DND-41 (cell line): ENCODE data around the gene QTRT2.

Source experiments
- ATAC-seq: fragments of 200-7000 bp; cut with Tn5 transposase; 3 replicates; pipeline ENCODE4 v1.9.1; 2021; ENCODE audit warnings: low read depth; ENCODE audit not compliant: insufficient read depth
- DNase-seq: peaks from one replicate; pipeline ENCODE4 v3.0.0-alpha.2; 2020
- H2AFZ ChIP-seq: 2 replicates; pipeline ENCODE4 v1.6.0; 2012; ENCODE audit warnings: low read depth, low read length
- H3K27ac ChIP-seq: 2 replicates; pipeline ENCODE4 v1.5.1; 2012; ENCODE audit warnings: low read length, inconsistent platforms
- H3K27me3 ChIP-seq: fragments of 200-600 bp; sonication (generic); 2 replicates; pipeline ENCODE4 v1.6.0; 2012; ENCODE audit warnings: low read length, mild to moderate bottlenecking, inconsistent platforms; ENCODE audit not compliant: insufficient read depth, poor library complexity
- H3K36me3 ChIP-seq: 2 replicates; pipeline ENCODE4 v1.5.1; 2012; ENCODE audit warnings: low read length, inconsistent platforms; ENCODE audit not compliant: insufficient read depth
- H3K4me1 ChIP-seq: 2 replicates; pipeline ENCODE4 v1.5.1; 2012; ENCODE audit warnings: mild to moderate bottlenecking, low read length; ENCODE audit not compliant: insufficient read depth
- H3K4me2 ChIP-seq: 2 replicates; pipeline ENCODE4 v1.6.0; 2012; ENCODE audit warnings: mild to moderate bottlenecking, moderate library complexity, low read length, inconsistent platforms; ENCODE audit not compliant: insufficient read depth
- H3K4me3 ChIP-seq, 2 experiments: fragments of 200-600 bp in 1 of 2; shearing (Covaris generic) in 1 of 2; 2 replicates each; pipeline ENCODE4 v1.5.1; 2012 to 2016; ENCODE audit warnings: inconsistent platforms in 2 of 2, low read length in 2 of 2, mild to moderate bottlenecking in 2 of 2, low read depth in 1 of 2, moderate library complexity in 1 of 2
- H3K79me2 ChIP-seq: 2 replicates; pipeline ENCODE4 v1.6.0; 2012; ENCODE audit warnings: low read length, inconsistent platforms; ENCODE audit not compliant: insufficient read depth
- H3K9ac ChIP-seq: 2 replicates; pipeline ENCODE4 v1.6.0; 2012; ENCODE audit warnings: low read depth, mild to moderate bottlenecking, inconsistent platforms, low read length, moderate library complexity
- H3K9me3 ChIP-seq: 2 replicates; pipeline ENCODE4 v1.5.1; 2012; ENCODE audit warnings: low read length, moderate library complexity, mild to moderate bottlenecking, inconsistent platforms; ENCODE audit not compliant: insufficient read depth, severe bottlenecking
- H4K20me1 ChIP-seq: 2 replicates; pipeline ENCODE4 v1.6.0; 2012; ENCODE audit warnings: low read length; ENCODE audit not compliant: insufficient read depth
- EZH2 ChIP-seq: IDR thresholded peaks from 3 replicates; pipeline ENCODE4 v1.6.1; 2012; ENCODE audit warnings: borderline replicate concordance, low read depth, mild to moderate bottlenecking, moderate library complexity, low read length, inconsistent platforms; ENCODE audit not compliant: severe bottlenecking
- TF ChIP-seq, protein P1 (sequence below): IDR thresholded peaks from 2 replicates; pipeline ENCODE4 v1.5.1; 2012; ENCODE audit warnings: borderline replicate concordance, low read length, moderate library complexity, mild to moderate bottlenecking; ENCODE audit not compliant: poor library complexity, severe bottlenecking; ENCODE audit errors: extremely low read depth

QTRT2 gene

GRCh38 chr3:114093596-114093995 is 37.1 kb downstream of the QTRT2 start:
- H3K4me1 ChIP-seq = no peaks in the 10 kb centered on the region
- no peak overlapping the region for H3K4me2 ChIP-seq
- no peak overlapping the region for H3K27ac ChIP-seq
- ATAC-seq (no peak), DNase-seq (no peak)
- H3K4me3 ChIP-seq = no peak overlapping the region
- no peaks in the 10 kb centered on the region for H3K79me2 ChIP-seq
- H3K27me3 ChIP-seq = no peaks in the 10 kb centered on the region
- TF ChIP-seq EZH2 = no peak
- TF ChIP-seq, protein P1, sequence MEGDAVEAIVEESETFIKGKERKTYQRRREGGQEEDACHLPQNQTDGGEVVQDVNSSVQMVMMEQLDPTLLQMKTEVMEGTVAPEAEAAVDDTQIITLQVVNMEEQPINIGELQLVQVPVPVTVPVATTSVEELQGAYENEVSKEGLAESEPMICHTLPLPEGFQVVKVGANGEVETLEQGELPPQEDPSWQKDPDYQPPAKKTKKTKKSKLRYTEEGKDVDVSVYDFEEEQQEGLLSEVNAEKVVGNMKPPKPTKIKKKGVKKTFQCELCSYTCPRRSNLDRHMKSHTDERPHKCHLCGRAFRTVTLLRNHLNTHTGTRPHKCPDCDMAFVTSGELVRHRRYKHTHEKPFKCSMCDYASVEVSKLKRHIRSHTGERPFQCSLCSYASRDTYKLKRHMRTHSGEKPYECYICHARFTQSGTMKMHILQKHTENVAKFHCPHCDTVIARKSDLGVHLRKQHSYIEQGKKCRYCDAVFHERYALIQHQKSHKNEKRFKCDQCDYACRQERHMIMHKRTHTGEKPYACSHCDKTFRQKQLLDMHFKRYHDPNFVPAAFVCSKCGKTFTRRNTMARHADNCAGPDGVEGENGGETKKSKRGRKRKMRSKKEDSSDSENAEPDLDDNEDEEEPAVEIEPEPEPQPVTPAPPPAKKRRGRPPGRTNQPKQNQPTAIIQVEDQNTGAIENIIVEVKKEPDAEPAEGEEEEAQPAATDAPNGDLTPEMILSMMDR = no peak
- no peak overlapping the region for H2AFZ ChIP-seq
- no peak overlapping the region for H3K9ac ChIP-seq
- no peaks in the 10 kb centered on the region for H3K36me3 ChIP-seq
- no peaks in the 10 kb centered on the region for H4K20me1 ChIP-seq
- H3K9me3 ChIP-seq = no peaks in the 10 kb centered on the region

- ATAC-seq (no peak), DNase-seq (no peak)
- Histone ChIP-seq H3K4me1 (no peaks in the 10 kb centered on the region), H3K79me2 (no peaks in the 10 kb centered on the region), H3K36me3 (no peaks in the 10 kb centered on the region), H3K9ac (no peak overlapping the region), H3K4me2 (no peak overlapping the region), H2AFZ (no peak overlapping the region), H3K27ac (no peak overlapping the region), H4K20me1 (no peaks in the 10 kb centered on the region), H3K27me3 (no peaks in the 10 kb centered on the region), H3K4me3 (no peak overlapping the region), H3K9me3 (no peaks in the 10 kb centered on the region)
- TF ChIP-seq, protein P1 = no peak
- no peak for TF ChIP-seq EZH2
Observed at GRCh38 chr3:114095796-114096195, 39.3 kb downstream of the QTRT2 start.

DNA sequence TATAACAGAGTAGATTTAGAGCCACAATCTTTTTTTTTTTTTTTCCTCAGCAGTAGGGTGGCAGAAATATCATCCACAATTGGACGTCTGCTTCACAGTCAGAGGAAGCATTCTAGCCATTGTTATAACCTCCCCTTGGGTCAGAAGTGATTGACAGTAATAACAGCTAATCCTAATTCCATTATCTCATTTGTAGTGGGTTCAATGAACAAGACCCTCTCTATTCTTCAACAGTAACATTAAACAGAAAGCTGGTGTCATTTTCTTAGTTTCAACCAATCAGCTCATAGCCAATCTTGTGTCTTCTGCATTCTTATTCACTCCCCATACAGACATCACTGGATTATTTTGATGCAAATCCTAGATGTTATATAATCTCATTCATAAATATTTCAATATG is 44.6 kb downstream of the QTRT2 start:
- H3K79me2 ChIP-seq = no peaks in the 10 kb centered on the region
- no peaks in the 10 kb centered on the region for H3K4me1 ChIP-seq
- H3K36me3 ChIP-seq = no peaks in the 10 kb centered on the region
- H3K9me3 ChIP-seq = no peaks in the 10 kb centered on the region
- ATAC-seq (no peak), DNase-seq (no peak)
- H3K9ac ChIP-seq = no peak overlapping the region
- no peak overlapping the region for H2AFZ ChIP-seq
- TF ChIP-seq, protein P1 = no peak
- TF ChIP-seq EZH2 = no peak
- H3K27me3 ChIP-seq = no peaks in the 10 kb centered on the region
- H3K27ac ChIP-seq = no peak overlapping the region
- H3K4me2 ChIP-seq = no peak overlapping the region
- no peak overlapping the region for H3K4me3 ChIP-seq
- no peaks in the 10 kb centered on the region for H4K20me1 ChIP-seq

- Histone ChIP-seq H3K9me3 (no peaks in the 10 kb centered on the region), H2AFZ (no peak overlapping the region)
- no peak for ATAC-seq
Observed at GRCh38 chr3:114103181-114103580, 46.6 kb downstream of the QTRT2 start.

More at GRCh38 chr3:114103181-114103580, 46.6 kb downstream of the QTRT2 start:
- Histone ChIP-seq H3K27ac (no peak overlapping the region), H3K4me1 (no peaks in the 10 kb centered on the region), H3K9ac (no peak overlapping the region), H3K36me3 (no peaks in the 10 kb centered on the region), H4K20me1 (no peaks in the 10 kb centered on the region), H3K4me2 (no peak overlapping the region), H3K79me2 (no peaks in the 10 kb centered on the region), H3K27me3 (no peaks in the 10 kb centered on the region), H3K4me3 (no peak overlapping the region)
- DNase-seq = no peak
- TF ChIP-seq, protein P1 = no peak
- no peak for TF ChIP-seq EZH2
